MG63 (cell line): ENCODE measurements around the gene PRKAR1A. TPM values are rescaled to one million over a fixed set of nuclear protein-coding genes. Genes with fewer than 3 reads are reported as not detected.

Source experiments
- DNase-seq: peaks from one replicate; pipeline ENCODE4 v3.0.0-alpha.2; 2020
- H3K27me3 ChIP-seq: fragments of 250-450 bp; sonication (Bioruptor Pico); 2 replicates; pipeline ENCODE4 v1.5.1; 2020; ENCODE audit warnings: mild to moderate bottlenecking, moderate library complexity
- H3K36me3 ChIP-seq: fragments of 250-450 bp; sonication (Bioruptor Pico); 2 replicates; pipeline ENCODE4 v1.5.1; 2020; ENCODE audit warnings: mild to moderate bottlenecking, moderate library complexity
- H3K4me3 ChIP-seq: fragments of 250-450 bp; sonication (Bioruptor Pico); 2 replicates; pipeline ENCODE4 v1.5.1; 2020; ENCODE audit warnings: mild to moderate bottlenecking, moderate library complexity
- H3K9me3 ChIP-seq: fragments of 250-450 bp; sonication (Bioruptor Pico); 2 replicates; pipeline ENCODE4 v1.5.1; 2020; ENCODE audit warnings: mild to moderate bottlenecking, moderate library complexity
- total RNA-seq: library from RNA; depleted of rRNA; stranded (reverse); fragments of >200 nt; shearing (Covaris generic); gene quantifications from 2 replicates; pipeline ENCODE4 v1.2.3, GENCODE V29; 2014; ENCODE audit warnings: low replicate concordance

Gene PRKAR1A
- total RNA-seq, 1 experiment from 2014 or later, result 185 TPM

GRCh38 chr17:68527314-68527713 is 15.1 kb downstream of the PRKAR1A start:
- DNase-seq, result no peak
- Histone ChIP-seq H3K36me3 (peaks cover 96% of the 10 kb centered on the region), H3K27me3 (no peaks in the 10 kb centered on the region), H3K9me3 (no peaks in the 10 kb centered on the region), H3K4me3 (no peak overlapping the region)

GRCh38 chr17:68531252-68531651 is 19.0 kb downstream of the PRKAR1A start:
- Histone ChIP-seq H3K27me3 (no peaks in the 10 kb centered on the region), H3K9me3 (no peaks in the 10 kb centered on the region), H3K4me3 (no peak overlapping the region), H3K36me3 (peaks cover 96% of the 10 kb centered on the region)
- DNase-seq, result no peak

DNA sequence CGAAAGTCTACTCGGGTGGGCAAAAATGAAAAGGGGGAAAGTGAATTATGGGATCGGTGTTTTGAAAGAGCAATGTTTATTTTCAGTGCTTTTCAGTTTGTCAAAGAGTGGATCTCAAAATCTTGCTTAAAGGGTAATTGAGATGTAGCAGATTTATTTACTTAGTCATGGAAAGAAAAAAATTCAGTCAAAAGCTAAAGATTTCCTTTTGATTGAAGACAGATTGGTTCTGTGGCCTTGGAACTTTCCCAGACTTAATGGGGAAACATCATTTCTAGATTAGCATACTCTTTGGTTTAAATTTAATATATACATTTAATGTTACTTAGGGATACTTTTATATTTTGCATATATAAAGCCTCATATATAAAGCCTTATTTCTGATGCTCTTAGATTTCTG is 20.6 kb downstream of the PRKAR1A start:
- Histone ChIP-seq H3K36me3 (peaks cover 92% of the 10 kb centered on the region), H3K27me3 (no peaks in the 10 kb centered on the region), H3K9me3 (no peaks in the 10 kb centered on the region), H3K4me3 (no peak overlapping the region)
- no peak for DNase-seq

DNA sequence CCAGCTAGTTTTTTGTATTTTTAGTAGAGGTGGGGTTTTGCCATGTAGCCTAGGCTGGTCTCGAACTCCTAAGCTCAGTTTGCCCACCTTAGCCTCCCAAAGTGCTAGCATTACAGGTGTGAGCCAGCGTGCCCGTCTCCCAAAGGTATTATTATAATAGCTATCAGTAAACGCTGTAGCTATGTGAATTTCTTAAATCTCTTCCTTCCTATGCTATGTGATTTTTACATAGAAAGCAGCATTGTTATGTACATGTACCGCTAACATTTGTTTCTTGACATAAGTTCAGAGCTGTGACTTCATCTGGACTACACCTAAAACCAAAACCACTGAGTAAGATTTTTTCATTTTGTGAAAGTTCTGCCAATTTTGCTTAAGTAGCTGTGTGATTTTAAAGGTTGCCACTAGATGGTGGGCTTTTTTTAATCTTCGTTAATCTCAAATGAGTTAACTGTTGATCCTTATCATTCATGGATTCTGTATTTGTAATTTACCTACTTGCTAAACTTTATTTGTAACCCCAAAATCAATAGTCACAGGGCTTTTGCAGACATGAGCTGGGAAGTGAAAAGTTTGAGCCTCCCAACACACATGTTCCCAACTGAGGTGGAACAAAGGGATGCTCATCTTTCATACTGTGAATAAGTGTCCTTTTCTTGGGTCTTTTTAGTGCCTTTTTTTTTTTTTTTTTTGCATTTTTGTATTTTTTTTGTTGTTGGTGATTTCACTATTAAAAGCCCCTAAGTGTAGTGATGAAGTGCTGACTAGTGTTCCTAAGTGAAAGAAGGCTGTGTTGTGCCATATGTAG is 21.9 kb downstream of the PRKAR1A start:
- Histone ChIP-seq H3K9me3 (no peaks in the 10 kb centered on the region), H3K27me3 (no peaks in the 10 kb centered on the region), H3K4me3 (no peak overlapping the region), H3K36me3 (peaks cover 85% of the 10 kb centered on the region)
- DNase-seq, result no peak

GRCh38 chr17:68534695-68535088 is 22.5 kb downstream of the PRKAR1A start:
- no peak for DNase-seq
- H3K36me3 ChIP-seq, result peaks cover 79% of the 10 kb centered on the region
- H3K4me3 ChIP-seq, result no peak overlapping the region

GRCh38 chr17:68535922-68536321 is 23.7 kb downstream of the PRKAR1A start:
- Histone ChIP-seq H3K4me3 (no peak overlapping the region), H3K27me3 (no peaks in the 10 kb centered on the region), H3K9me3 (no peaks in the 10 kb centered on the region), H3K36me3 (peaks cover 69% of the 10 kb centered on the region)
- no peak for DNase-seq

More at GRCh38 chr17:68534695-68535088, 22.5 kb downstream of the PRKAR1A start:
- Histone ChIP-seq H3K27me3 (no peaks in the 10 kb centered on the region), H3K9me3 (no peaks in the 10 kb centered on the region)

DNA sequence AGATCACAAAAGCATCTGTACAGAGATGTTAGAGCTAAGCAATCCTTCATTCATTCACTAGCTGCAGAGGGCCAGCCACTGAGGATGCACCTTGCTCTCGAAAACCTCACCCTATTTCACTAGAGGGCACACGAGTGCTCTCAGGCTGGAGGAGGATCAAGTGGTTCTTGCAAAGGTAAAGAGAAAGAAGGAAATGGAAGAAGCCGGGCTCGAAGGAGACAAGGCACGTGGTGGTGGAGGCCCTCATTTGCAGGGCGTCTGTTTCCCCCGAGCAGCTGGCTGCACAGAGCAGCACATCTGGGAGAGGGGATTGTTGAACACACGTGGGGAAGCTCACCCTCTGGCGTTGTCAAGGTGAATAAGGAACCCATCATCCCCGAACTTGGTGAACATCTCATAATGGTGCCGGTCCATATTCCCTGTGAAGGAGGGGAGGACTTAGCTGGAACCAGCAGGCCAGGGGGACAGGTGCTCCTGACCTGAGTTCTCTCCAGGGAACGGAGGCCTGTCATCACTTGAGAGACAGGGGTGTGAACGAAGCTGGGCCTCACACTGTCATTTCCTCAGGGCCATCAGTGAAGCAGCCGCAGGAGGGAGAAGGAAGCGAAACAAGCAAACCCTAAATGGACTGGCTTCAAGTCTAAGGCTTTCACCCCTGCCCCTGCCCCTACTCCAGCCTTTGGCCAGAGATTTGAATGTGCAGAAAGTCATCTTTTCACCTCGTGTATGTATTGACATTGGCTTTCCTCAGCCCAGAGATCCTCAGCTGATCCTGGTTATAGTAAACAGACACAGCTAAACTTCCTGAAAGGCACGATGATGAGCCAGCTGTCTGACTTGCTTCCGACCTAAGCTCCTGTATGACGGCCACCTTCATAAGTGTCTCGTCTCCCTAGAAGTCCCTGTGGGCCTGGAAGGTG is 27.6 kb downstream of the PRKAR1A start:
- DNase-seq, result no peak

DNA sequence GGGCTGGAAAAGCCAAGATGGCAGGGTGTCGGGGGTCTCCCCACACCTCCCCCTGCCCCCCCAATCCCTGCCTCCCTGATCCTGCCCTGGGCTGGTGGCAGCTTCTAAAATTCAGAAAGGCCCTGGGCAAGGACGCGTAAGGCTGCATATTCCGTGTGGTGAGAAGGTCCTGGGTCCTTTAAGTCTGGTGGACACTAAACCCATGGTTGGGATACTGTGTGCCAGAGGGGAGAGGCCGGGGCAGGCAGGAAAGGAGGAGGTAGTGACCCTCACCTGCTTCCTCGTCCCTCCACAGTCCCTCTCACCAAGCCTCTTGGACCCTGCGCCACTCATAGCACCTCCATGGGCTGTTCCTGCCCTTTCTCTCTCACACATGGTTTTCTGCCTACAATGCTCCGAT is 28.8 kb downstream of the PRKAR1A start:
- Histone ChIP-seq H3K36me3 (peaks cover 22% of the 10 kb centered on the region), H3K4me3 (no peak overlapping the region), H3K9me3 (no peaks in the 10 kb centered on the region), H3K27me3 (no peaks in the 10 kb centered on the region)
- no peak for DNase-seq

More for the DNA sequence above, 27.6 kb downstream of the PRKAR1A start:
- H3K9me3 ChIP-seq, result no peaks in the 10 kb centered on the region
- H3K27me3 ChIP-seq, result no peaks in the 10 kb centered on the region
- H3K4me3 ChIP-seq, result no peak overlapping the region
- H3K36me3 ChIP-seq, result peaks cover 34% of the 10 kb centered on the region

- H3K27me3 ChIP-seq, result no peaks in the 10 kb centered on the region
- DNase-seq, result no peak
- no peaks in the 10 kb centered on the region; the same call in 1 of the 2 replicates for H3K9me3 ChIP-seq
- H3K4me3 ChIP-seq, result no peak overlapping the region
- H3K36me3 ChIP-seq, result peaks cover 17% of the 10 kb centered on the region
Measured at GRCh38 chr17:68541816-68542215, 29.6 kb downstream of the PRKAR1A start.

DNA sequence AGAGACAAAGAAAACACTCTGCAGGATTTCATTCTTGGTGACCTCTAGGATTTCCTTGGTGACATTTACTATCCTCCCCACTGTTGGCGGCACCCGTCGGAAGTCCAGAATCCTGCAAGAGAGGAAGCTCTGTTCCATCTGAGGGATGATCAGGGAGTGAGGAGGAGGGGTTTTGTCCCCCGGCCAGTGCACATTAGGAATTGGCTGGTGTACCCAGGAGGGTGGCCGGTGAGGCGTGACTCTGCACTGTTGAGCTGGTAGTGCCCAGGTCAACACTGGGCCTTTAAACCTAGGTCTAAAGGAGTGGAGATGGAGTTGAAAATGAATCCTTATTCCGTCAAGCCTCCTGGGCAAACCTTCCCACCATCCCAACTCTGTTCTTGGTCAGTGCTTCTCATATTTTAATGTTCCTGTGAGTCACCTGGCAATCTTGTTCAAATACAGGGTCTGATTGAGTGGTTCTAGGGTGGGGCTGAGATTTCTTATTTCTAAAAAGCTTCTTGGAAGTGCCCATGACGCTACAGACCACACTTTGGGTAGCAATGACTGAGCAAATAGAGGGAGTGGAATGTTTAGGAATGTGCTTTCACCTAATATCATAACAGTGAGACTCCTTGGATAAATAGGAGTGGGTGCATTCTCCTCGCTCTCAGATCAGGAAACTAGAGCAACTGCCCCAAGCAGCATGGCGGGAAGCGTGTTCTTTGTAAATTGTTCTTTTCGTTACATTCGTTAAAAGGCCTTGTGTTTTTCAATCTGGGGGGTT is 30.7 kb downstream of the PRKAR1A start:
- Histone ChIP-seq H3K9me3 (no peaks in the 10 kb centered on the region; the same call in 1 of the 2 replicates), H3K36me3 (peaks cover 7% of the 10 kb centered on the region), H3K27me3 (no peaks in the 10 kb centered on the region), H3K4me3 (no peak overlapping the region)
- DNase-seq, result no peak

DNA sequence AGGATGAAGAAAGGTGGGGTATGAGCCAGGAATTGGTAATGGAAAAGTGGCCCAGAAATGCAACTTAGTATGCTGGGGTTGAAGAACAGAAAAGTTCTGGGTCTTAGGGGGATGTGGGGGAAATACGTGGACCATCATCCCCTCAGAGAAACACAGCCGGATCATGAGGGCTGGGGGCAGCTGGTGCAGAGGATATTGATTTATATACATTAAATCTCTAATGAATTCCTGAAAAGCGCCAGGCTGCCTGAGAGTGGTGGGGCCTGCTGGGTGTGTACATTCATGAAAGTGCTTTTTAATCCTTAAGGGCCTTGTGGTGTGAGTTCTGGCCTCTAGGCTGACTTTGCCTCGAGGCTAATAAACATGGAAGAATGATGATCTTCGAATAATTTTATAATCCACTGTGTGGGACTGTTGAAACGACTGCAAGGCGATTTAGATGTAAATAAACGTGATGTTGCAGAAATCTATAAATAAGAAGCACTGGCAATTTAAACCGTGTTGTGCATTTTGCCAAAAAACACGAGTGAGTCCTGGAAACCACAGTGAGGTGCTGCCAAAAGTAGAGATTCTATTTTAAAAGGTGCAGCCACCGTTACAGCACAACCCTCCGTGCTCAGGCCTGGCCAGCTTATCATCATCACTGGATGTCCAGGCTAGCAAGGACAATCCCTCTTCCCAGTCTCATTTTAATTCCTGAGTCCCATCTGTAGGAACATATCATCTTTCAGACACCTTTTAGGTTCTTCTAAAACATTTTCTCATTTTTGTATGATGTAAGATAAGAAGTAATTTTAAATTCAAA is 32.1 kb downstream of the PRKAR1A start:
- H3K36me3 ChIP-seq, result peaks cover 2% of the 10 kb centered on the region
- no peak for DNase-seq

DNA sequence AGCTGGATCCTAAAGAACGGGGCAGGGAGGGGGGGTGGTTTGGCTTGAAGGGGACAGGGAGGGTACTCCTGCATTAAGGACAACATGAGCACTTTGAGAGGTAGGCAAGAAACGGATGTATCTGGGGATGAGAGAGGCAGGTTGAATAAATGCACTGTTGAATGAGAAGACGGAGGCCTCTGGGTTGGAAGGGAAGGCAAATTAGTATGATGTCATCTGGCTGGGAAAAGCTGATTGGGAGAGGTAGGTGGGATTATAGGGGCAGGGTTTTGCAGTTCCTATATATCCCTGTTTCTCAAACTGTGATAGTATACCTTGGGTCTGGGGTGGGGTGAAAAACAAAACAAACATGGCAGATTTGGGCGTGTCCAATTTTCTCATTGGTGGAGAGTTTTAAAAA is 44.3 kb downstream of the PRKAR1A start:
- Histone ChIP-seq H3K36me3 (no peaks in the 10 kb centered on the region), H3K9me3 (no peaks in the 10 kb centered on the region), H3K27me3 (no peaks in the 10 kb centered on the region), H3K4me3 (no peak overlapping the region)
- DNase-seq, result no peak

More for the DNA sequence above, 32.1 kb downstream of the PRKAR1A start:
- Histone ChIP-seq H3K4me3 (no peak overlapping the region), H3K27me3 (no peaks in the 10 kb centered on the region), H3K9me3 (no peaks in the 10 kb centered on the region; the same call in 1 of the 2 replicates)

DNA sequence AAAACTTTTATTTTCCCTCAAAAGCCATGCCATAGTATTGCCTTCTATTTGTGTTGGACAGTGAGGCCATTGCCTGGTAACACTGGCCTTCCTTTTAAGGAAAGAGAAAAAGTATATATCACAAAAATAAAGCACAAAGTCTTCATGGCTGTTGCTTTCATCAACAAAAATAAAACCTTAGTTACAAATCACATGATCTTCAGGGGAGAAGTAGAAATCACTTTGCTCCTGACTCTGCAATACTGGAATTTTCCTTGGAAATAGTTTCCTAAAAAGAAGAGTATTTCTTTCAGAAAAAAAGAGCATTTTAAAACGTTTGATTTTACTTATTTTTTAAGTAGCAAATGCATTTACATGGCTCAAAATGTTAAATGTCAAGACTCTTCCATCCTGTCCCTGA is 47.1 kb downstream of the PRKAR1A start:
- Histone ChIP-seq H3K4me3 (no peak overlapping the region), H3K36me3 (no peaks in the 10 kb centered on the region), H3K9me3 (no peaks in the 10 kb centered on the region), H3K27me3 (no peaks in the 10 kb centered on the region)
- no peak for DNase-seq

DNA sequence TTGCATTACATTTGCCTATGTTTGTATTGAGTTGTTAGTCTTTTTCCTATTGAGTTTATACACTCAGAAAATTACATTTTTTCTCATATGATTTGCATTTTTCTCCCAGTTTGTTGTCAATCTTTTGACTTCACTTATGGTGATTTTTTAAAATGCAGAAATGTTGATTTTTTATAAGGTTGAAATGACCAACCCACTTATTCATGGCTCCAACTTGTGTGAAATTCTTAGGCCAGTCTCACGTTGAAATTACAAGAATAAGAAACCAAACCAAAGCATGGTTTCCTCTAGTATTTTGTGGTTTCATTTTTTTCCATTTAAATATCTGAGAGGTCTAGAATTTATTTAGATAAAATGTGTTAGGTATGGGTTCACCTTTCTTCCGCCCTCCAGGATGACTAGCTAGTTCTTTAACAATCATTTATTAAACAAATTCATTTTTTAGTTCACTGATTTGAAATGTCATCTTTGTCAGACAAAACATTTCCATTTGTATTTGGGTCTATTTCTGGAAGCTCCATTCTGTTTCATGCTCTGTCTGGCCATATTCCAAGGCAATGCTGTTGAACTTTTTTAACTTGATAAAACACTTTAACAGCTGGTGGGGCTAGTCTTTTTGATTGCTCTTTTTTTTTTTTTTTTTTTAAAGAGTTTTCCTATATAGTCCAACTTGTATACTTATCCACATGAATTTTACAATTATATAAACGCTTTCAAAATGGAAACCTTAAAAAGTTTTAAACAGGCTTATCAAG is 48.9 kb downstream of the PRKAR1A start:
- Histone ChIP-seq H3K4me3 (no peak overlapping the region), H3K36me3 (no peaks in the 10 kb centered on the region)
- no peak for DNase-seq

DNA sequence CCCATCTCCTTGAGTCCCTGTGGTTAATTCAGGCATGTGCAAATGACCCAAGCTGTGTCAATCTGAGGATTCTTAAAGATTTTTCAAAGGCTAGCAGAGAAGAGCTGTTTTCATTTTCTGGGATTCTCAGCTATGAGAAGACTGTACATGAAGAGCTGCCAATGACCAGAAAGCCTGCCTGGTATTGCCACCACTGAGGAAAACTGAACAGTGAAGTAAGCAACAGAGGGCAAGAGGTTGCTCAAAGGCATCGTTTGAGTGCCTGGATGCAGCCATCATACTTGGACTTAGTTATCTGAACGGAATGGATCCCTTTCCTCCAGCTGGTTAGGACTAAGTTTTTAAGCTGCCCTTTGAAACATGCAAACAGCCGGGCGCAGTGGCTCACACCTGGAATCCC is 50.5 kb downstream of the PRKAR1A start:
- Histone ChIP-seq H3K4me3 (no peak overlapping the region), H3K9me3 (no peaks in the 10 kb centered on the region), H3K36me3 (no peaks in the 10 kb centered on the region), H3K27me3 (no peaks in the 10 kb centered on the region)
- DNase-seq, result no peak

More for the DNA sequence above, 48.9 kb downstream of the PRKAR1A start:
- no peaks in the 10 kb centered on the region for H3K27me3 ChIP-seq
- H3K9me3 ChIP-seq, result no peaks in the 10 kb centered on the region
